ENCODE results near the gene PTCH2.

The PTCH2 gene

GRCh38 chr1:44810101-44810761 is 32.8 kb downstream of the PTCH2 start:
- peak overlapping the region; percentile 73 for H3K27ac ChIP-seq (ENCODE audit: low read depth, low read length)
- peaks cover 6 to 8% of the 10 kb centered on the region in 2 donors for H3K36me3 ChIP-seq (ENCODE audit: control insufficient read depth in 1 of 2, insufficient read depth in 2 of 2, low read length in 2 of 2)
- no peaks in the 10 kb centered on the region for H3K9me3 ChIP-seq (ENCODE audit: control insufficient read depth in 1 of 2, low read length in 2 of 2)
- H3K27me3 ChIP-seq (ENCODE audit: control insufficient read depth in 1 of 2, insufficient read depth in 2 of 2, low read length in 2 of 2) = no peaks in the 10 kb centered on the region
- H3K4me1 ChIP-seq (ENCODE audit: control insufficient read depth in 1 of 2, insufficient read depth in 2 of 2, low read length in 2 of 2) = peaks cover 64% of the 10 kb centered on the region in 2 donors
- H3K9ac ChIP-seq (ENCODE audit: low read depth in 1 of 2, low read length in 2 of 2) = peak overlapping the region; percentile 55 to 71
- peak overlapping the region; percentile 7 to 40 for H3K4me3 ChIP-seq (ENCODE audit: low read depth in 1 of 2, low read length in 2 of 2)

GRCh38 chr1:44808938-44809917 is 33.8 kb downstream of the PTCH2 start:
- Histone ChIP-seq H3K27ac (ENCODE audit: low read depth, low read length) (peak overlapping the region; percentile 97), H3K4me1 (ENCODE audit: control insufficient read depth in 1 of 2, insufficient read depth in 2 of 2, low read length in 2 of 2) (peaks cover 64% of the 10 kb centered on the region in 2 donors), H3K36me3 (ENCODE audit: control insufficient read depth in 1 of 2, insufficient read depth in 2 of 2, low read length in 2 of 2) (peaks cover 6 to 17% of the 10 kb centered on the region in 2 donors), H3K9ac (ENCODE audit: low read depth in 1 of 2, low read length in 2 of 2) (peak overlapping the region; percentile 55 to 71), H3K27me3 (ENCODE audit: control insufficient read depth in 1 of 2, insufficient read depth in 2 of 2, low read length in 2 of 2) (no peaks in the 10 kb centered on the region), H3K4me3 (ENCODE audit: low read depth in 1 of 2, low read length in 2 of 2) (peak overlapping the region; percentile 40 to 51), H3K9me3 (ENCODE audit: control insufficient read depth in 1 of 2, low read length in 2 of 2) (no peaks in the 10 kb centered on the region)

GRCh38 chr1:44808063-44808937 is 34.8 kb downstream of the PTCH2 start, which contains the start of gene BTBD19:
Gene BTBD19 (plus strand): TSS chr1:44808523. CDS start chr1:44808821, 298 bp downstream.
- Histone ChIP-seq H3K27ac (ENCODE audit: low read depth, low read length) (peak within 1 kb of the TSS; percentile 97), H3K9me3 (ENCODE audit: control insufficient read depth in 1 of 2, low read length in 2 of 2) (no peaks in the 10 kb centered on the region), H3K4me3 (ENCODE audit: low read depth in 1 of 2, low read length in 2 of 2) (peak within 1 kb of the TSS; percentile 40 to 51), H3K36me3 (ENCODE audit: control insufficient read depth in 1 of 2, insufficient read depth in 2 of 2, low read length in 2 of 2) (peaks cover 10 to 26% of the 10 kb centered on the region in 2 donors), H3K27me3 (ENCODE audit: control insufficient read depth in 1 of 2, insufficient read depth in 2 of 2, low read length in 2 of 2) (no peaks in the 10 kb centered on the region), H3K4me1 (ENCODE audit: control insufficient read depth in 1 of 2, insufficient read depth in 2 of 2, low read length in 2 of 2) (peaks cover 64% of the 10 kb centered on the region in 2 donors), H3K9ac (ENCODE audit: low read depth in 1 of 2, low read length in 2 of 2) (peak within 1 kb of the TSS; percentile 55 to 71)

GRCh38 chr1:44807364-44808062 is 35.5 kb downstream of the PTCH2 start:
- Histone ChIP-seq H3K27me3 (ENCODE audit: control insufficient read depth in 1 of 2, insufficient read depth in 2 of 2, low read length in 2 of 2) (no peaks in the 10 kb centered on the region), H3K4me3 (ENCODE audit: low read depth in 1 of 2, low read length in 2 of 2) (peak overlapping the region; percentile 28 to 36), H3K9ac (ENCODE audit: low read depth in 1 of 2, low read length in 2 of 2) (peak overlapping the region; percentile 55 to 71), H3K36me3 (ENCODE audit: control insufficient read depth in 1 of 2, insufficient read depth in 2 of 2, low read length in 2 of 2) (peaks cover 18 to 34% of the 10 kb centered on the region in 2 donors), H3K4me1 (ENCODE audit: control insufficient read depth in 1 of 2, insufficient read depth in 2 of 2, low read length in 2 of 2) (peaks cover 61 to 64% of the 10 kb centered on the region in 2 donors), H3K27ac (ENCODE audit: low read depth, low read length) (peak overlapping the region; percentile 97), H3K9me3 (ENCODE audit: control insufficient read depth in 1 of 2, low read length in 2 of 2) (no peaks in the 10 kb centered on the region)

GRCh38 chr1:44806704-44807363 is 36.2 kb downstream of the PTCH2 start, which contains the start of gene DYNLT4:
Gene DYNLT4 (minus strand): TSS chr1:44807351. CDS start chr1:44806668, 683 bp downstream.
- Histone ChIP-seq H3K9ac (ENCODE audit: low read depth in 1 of 2, low read length in 2 of 2) (peak within 1 kb of the TSS; percentile 55 to 71), H3K27me3 (ENCODE audit: control insufficient read depth in 1 of 2, insufficient read depth in 2 of 2, low read length in 2 of 2) (no peaks in the 10 kb centered on the region), H3K4me1 (ENCODE audit: control insufficient read depth in 1 of 2, insufficient read depth in 2 of 2, low read length in 2 of 2) (peaks cover 64 to 68% of the 10 kb centered on the region in 2 donors), H3K36me3 (ENCODE audit: control insufficient read depth in 1 of 2, insufficient read depth in 2 of 2, low read length in 2 of 2) (peaks cover 18 to 35% of the 10 kb centered on the region in 2 donors), H3K4me3 (ENCODE audit: low read depth in 1 of 2, low read length in 2 of 2) (peak within 1 kb of the TSS; percentile 36 to 43), H3K27ac (ENCODE audit: low read depth, low read length) (peak within 1 kb of the TSS; percentile 97), H3K9me3 (ENCODE audit: control insufficient read depth in 1 of 2, low read length in 2 of 2) (no peaks in the 10 kb centered on the region)

- Histone ChIP-seq H3K27ac (ENCODE audit: low read depth, low read length) (peak overlapping the region; percentile 97), H3K36me3 (ENCODE audit: control insufficient read depth in 1 of 2, insufficient read depth in 2 of 2, low read length in 2 of 2) (peaks cover 18 to 35% of the 10 kb centered on the region in 2 donors), H3K9me3 (ENCODE audit: control insufficient read depth in 1 of 2, low read length in 2 of 2) (no peaks in the 10 kb centered on the region), H3K4me3 (ENCODE audit: low read depth in 1 of 2, low read length in 2 of 2) (no peak overlapping the region), H3K9ac (ENCODE audit: low read depth in 1 of 2, low read length in 2 of 2) (peak overlapping the region; percentile 55 to 71), H3K4me1 (ENCODE audit: control insufficient read depth in 1 of 2, insufficient read depth in 2 of 2, low read length in 2 of 2) (peaks cover 62% of the 10 kb centered on the region in 2 donors), H3K27me3 (ENCODE audit: control insufficient read depth in 1 of 2, insufficient read depth in 2 of 2, low read length in 2 of 2) (no peaks in the 10 kb centered on the region)
These were observed 36.9 kb downstream of the PTCH2 start for GRCh38 chr1:44806025-44806703.

- no peak overlapping the region for H3K27ac ChIP-seq (ENCODE audit: low read depth, low read length)
- H3K4me3 ChIP-seq (ENCODE audit: low read depth in 1 of 2, low read length in 2 of 2) = no peak overlapping the region
- H3K27me3 ChIP-seq (ENCODE audit: control insufficient read depth in 1 of 2, insufficient read depth in 2 of 2, low read length in 2 of 2) = no peaks in the 10 kb centered on the region
- peaks cover 18 to 35% of the 10 kb centered on the region in 2 donors for H3K36me3 ChIP-seq (ENCODE audit: control insufficient read depth in 1 of 2, insufficient read depth in 2 of 2, low read length in 2 of 2)
- H3K9ac ChIP-seq (ENCODE audit: low read depth in 1 of 2, low read length in 2 of 2) = no peak overlapping the region
- peaks cover 61 to 62% of the 10 kb centered on the region in 2 donors for H3K4me1 ChIP-seq (ENCODE audit: control insufficient read depth in 1 of 2, insufficient read depth in 2 of 2, low read length in 2 of 2)
- H3K9me3 ChIP-seq (ENCODE audit: control insufficient read depth in 1 of 2, low read length in 2 of 2) = no peaks in the 10 kb centered on the region
These were observed 37.6 kb downstream of the PTCH2 start for GRCh38 chr1:44805311-44806024.
